Brain microvascular endothelial cell (primary cell): ENCODE measurements around the gene SLC35G6.

ENCODE experiments used
- DNase-seq: peaks from one replicate; pipeline ENCODE4 v3.0.0-alpha.2; 2020
- H3K27ac ChIP-seq: fragments of 250-450 bp; sonication (Bioruptor Pico); 2 replicates; pipeline ENCODE4 v1.5.1; 2020; ENCODE audit warnings: mild to moderate bottlenecking, moderate library complexity
- H3K27me3 ChIP-seq: fragments of 250-450 bp; sonication (Bioruptor Pico); replicated peaks from 2 replicates; pipeline ENCODE4 v1.5.1; 2020; ENCODE audit warnings: mild to moderate bottlenecking
- H3K36me3 ChIP-seq: fragments of 250-450 bp; sonication (Bioruptor Pico); replicated peaks from 2 replicates; pipeline ENCODE4 v1.5.1; 2020; ENCODE audit warnings: mild to moderate bottlenecking
- H3K4me3 ChIP-seq: 2 replicates; pipeline ENCODE4 v1.5.1; 2011; ENCODE audit warnings: low read depth, mild to moderate bottlenecking, control low read depth, low read length, moderate library complexity
- in situ Hi-C: cut with HindIII; loops from 2 replicates; pipeline ENCODE4 v1.10.0; 2017; ENCODE audit warnings: low sequenced_read_pairs, low pct_ligation_motif_present
- TF ChIP-seq, protein P1 (sequence below): IDR thresholded peaks from 2 replicates; pipeline ENCODE4 v1.5.1; 2011; ENCODE audit warnings: low read depth, mild to moderate bottlenecking, moderate library complexity, low read length, control low read depth, inconsistent platforms; ENCODE audit errors: missing control alignments

Gene SLC35G6

DNA sequence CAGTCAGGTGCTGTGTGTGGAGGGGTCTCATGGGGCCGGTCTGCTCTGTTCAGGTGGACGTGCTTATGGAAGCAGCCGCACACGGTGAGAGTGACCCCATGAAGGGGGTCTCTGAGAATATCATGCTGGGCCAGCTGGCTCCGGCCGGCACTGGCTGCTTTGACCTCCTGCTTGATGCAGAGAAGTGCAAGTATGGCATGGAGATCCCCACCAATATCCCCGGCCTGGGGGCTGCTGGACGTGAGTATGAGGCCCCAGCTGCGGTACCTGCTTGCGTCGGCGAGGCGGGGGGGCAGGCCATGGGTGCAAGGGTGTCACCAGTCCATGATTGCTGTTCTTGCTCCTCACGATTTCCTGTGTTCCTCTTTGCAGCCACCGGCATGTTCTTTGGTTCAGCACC, 30.9 kb downstream of the SLC35G6 start:
- H3K36me3 ChIP-seq, result peaks cover 69% of the 10 kb centered on the region
- in situ Hi-C loops, result no loop called here
- TF ChIP-seq, protein P1, sequence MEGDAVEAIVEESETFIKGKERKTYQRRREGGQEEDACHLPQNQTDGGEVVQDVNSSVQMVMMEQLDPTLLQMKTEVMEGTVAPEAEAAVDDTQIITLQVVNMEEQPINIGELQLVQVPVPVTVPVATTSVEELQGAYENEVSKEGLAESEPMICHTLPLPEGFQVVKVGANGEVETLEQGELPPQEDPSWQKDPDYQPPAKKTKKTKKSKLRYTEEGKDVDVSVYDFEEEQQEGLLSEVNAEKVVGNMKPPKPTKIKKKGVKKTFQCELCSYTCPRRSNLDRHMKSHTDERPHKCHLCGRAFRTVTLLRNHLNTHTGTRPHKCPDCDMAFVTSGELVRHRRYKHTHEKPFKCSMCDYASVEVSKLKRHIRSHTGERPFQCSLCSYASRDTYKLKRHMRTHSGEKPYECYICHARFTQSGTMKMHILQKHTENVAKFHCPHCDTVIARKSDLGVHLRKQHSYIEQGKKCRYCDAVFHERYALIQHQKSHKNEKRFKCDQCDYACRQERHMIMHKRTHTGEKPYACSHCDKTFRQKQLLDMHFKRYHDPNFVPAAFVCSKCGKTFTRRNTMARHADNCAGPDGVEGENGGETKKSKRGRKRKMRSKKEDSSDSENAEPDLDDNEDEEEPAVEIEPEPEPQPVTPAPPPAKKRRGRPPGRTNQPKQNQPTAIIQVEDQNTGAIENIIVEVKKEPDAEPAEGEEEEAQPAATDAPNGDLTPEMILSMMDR, result no peak
- no peaks in the 10 kb centered on the region for H3K27me3 ChIP-seq
- no peak overlapping the region for H3K27ac ChIP-seq
- DNase-seq, result no peak
- H3K4me3 ChIP-seq, result no peak overlapping the region

DNA sequence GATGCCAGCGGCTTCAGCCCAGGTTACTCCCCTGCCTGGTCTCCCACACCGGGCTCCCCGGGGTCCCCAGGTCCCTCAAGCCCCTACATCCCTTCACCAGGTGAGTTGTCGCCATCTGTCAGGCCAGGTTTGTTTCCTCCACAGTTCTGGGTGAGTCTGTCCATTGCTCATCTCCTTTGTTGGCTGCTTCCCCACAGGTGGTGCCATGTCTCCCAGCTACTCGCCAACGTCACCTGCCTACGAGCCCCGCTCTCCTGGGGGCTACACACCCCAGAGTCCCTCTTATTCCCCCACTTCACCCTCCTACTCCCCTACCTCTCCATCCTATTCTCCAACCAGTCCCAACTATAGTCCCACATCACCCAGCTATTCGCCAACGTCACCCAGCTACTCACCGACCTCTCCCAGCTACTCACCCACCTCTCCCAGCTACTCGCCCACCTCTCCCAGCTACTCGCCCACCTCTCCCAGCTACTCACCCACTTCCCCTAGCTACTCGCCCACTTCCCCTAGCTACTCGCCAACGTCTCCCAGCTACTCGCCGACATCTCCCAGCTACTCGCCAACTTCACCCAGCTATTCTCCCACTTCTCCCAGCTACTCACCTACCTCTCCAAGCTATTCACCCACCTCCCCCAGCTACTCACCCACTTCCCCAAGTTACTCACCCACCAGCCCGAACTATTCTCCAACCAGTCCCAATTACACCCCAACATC, 31.7 kb downstream of the SLC35G6 start:
- Histone ChIP-seq H3K27me3 (no peaks in the 10 kb centered on the region), H3K36me3 (peaks cover 67% of the 10 kb centered on the region), H3K4me3 (no peak overlapping the region), H3K27ac (no peak overlapping the region)
- no peak for DNase-seq
- TF ChIP-seq, protein P1, result no peak
- in situ Hi-C loops, result no loop called here

DNA sequence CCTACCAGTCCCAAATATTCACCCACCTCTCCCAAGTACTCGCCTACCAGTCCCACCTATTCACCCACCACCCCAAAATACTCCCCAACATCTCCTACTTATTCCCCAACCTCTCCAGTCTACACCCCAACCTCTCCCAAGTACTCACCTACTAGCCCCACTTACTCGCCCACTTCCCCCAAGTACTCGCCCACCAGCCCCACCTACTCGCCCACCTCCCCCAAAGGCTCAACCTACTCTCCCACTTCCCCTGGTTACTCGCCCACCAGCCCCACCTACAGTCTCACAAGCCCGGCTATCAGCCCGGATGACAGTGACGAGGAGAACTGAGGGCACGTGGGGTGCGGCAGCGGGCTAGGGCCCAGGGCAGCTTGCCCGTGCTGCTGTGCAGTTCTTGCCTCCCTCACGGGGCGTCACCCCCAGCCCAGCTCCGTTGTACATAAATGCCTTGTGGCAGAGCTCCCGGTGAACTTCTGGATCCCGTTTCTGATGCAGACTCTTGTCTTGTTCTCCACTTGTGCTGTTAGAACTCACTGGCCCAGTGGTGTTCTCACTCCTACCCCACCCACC, 32.7 kb downstream of the SLC35G6 start:
- TF ChIP-seq, protein P1, result no peak
- Histone ChIP-seq H3K27ac (no peak overlapping the region), H3K36me3 (peaks cover 60% of the 10 kb centered on the region)

DNA sequence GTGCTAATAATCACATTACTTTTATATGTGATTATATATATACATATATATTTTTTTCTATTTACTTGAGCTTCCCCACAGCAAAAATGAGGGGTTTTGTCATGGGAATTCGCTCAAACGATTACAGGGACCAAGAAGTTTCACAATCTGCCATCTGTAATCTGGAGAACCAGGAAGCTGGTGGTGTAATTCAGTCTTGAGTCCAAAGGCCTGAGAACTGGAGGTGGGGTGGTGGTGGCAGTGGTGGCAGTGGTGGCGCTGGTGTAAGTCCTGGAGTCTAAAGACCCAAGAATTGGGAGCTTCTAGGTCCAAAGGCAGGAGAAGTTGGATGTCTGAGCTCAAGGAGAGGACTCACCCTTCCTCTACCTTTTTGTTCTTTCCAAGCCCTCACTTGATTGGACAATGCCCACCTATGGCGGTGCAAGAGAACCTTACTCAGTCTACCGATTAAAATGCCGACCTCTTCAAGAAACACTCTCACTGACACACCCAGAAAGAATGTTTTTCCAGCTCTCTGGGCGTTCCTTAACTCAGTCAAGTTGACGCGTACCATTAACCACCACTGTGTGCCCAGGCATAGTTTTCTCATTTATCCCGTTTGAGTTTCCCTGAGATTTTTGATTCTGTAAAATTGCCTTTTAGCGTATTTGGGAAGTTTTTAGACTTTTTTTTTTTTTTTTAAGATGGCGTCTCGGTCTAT, 34.8 kb downstream of the SLC35G6 start:
- no peaks in the 10 kb centered on the region for H3K27me3 ChIP-seq
- in situ Hi-C loops, result no loop called here
- no peak overlapping the region for H3K4me3 ChIP-seq
- H3K27ac ChIP-seq, result no peak overlapping the region
- peak; percentile 15 for DNase-seq
- peaks cover 38% of the 10 kb centered on the region for H3K36me3 ChIP-seq
- TF ChIP-seq, protein P1, result no peak

More for the DNA sequence above, 32.7 kb downstream of the SLC35G6 start:
- Histone ChIP-seq H3K27me3 (no peaks in the 10 kb centered on the region), H3K4me3 (no peak overlapping the region)
- in situ Hi-C loops, result no loop called here
- DNase-seq, result no peak

DNA sequence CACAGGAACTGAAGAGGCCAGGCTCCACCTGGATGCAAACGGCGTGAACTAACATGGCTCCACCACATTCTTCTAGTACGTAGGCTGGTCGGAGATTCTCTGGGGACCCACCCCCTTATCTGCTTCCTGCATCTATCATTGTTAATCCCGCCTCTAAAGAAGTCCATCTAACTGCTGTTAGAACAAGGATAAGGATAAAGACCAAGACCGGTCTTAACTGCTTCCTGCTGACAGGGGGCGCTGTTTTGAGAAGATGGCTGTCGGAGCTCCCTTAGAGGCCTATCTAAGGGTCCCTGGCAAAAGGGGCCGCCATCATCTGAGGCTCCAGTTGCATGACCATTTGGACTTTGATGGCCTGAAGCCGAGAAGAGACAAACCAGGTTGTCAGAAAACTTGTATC, 41.8 kb downstream of the SLC35G6 start:
- no peaks in the 10 kb centered on the region for H3K27me3 ChIP-seq
- H3K36me3 ChIP-seq, result no peaks in the 10 kb centered on the region
- DNase-seq, result no peak
- in situ Hi-C loops, result no loop called here
- TF ChIP-seq, protein P1, result peak; percentile 55
- H3K4me3 ChIP-seq, result no peak overlapping the region
- no peak overlapping the region for H3K27ac ChIP-seq
